Measurements from ENCODE around the gene GPC1. TPM values are rescaled to one million over a fixed set of nuclear protein-coding genes. Genes with fewer than 3 reads are reported as not detected.
A peak's percentile ranks its signal among the peaks of the same experiment; 100 is the strongest.

The GPC1 gene
- total and polyA plus RNA-seq, 4 donors: 28.0 to 66.8 (median 47.5) TPM

DNA sequence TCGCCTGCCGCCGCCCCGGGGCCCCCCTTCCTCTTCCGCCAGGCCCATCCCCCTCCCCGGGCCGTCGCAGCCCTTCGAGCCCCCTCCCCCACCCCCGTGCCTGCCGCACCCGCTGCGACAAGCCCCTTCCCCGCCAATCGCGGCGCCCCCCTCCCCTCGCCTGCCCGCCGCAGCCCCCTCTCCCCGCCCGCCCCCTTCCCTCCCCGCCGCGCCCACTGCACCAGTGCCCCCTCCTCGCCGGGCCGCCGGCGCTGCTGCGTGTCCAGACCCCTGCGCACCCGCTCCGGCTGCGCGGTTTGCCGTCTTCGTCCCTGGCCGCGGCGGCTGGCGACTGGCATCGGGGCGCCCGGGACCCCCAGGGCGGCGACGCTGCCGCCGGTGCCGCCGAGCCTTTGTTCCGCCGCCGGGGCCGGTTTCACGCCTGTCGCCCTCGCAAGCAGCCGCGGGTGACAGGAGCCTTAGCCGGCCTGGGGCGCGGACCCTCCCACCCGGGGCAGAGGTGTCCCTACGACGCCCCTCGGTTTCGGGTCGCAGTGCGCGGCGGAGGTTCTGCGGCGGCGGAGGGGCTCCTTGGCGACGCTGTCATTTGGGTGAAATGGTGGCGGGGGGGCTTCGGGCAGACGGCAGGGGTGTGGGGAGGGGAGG, 18.1 kb downstream of the GPC1 start:
- intact Hi-C loops (cut with DNase I): no loop called here
- Histone ChIP-seq H3K27me3 (ENCODE audit: control insufficient read depth in 1 of 2, insufficient read depth in 2 of 2, low read length in 1 of 2) (no peaks in the 10 kb centered on the region), H3K27ac (ENCODE audit: low read depth in 1 of 2, low read length in 2 of 2) (no peak overlapping the region), H3K36me3 (ENCODE audit: control insufficient read depth in 1 of 2, insufficient read depth in 2 of 2, low read length in 1 of 2) (no peaks in the 10 kb centered on the region), H3K4me3 (ENCODE audit: low read length in 2 of 2) (no peak overlapping the region), H3K4me1 (ENCODE audit: control insufficient read depth in 1 of 2, insufficient read depth in 2 of 2, low read length in 2 of 2) (no peaks in the 10 kb centered on the region), H3K9me3 (ENCODE audit: control insufficient read depth, low read length) (no peaks in the 10 kb centered on the region)
- 15 to 17% methylated on average over 42 to 81 of the region's 81 CpGs for WGBS, 2 donors
- DNase-seq: peak; percentile 35 to 72
- ATAC-seq (ENCODE audit: low FRiP score): no peak

- DNase-seq (peak in 1 of 2 donors; percentile 45), ATAC-seq (ENCODE audit: low FRiP score) (no peak)
- no peaks in the 10 kb centered on the region for H3K9me3 ChIP-seq (ENCODE audit: control insufficient read depth, low read length)
- no peaks in the 10 kb centered on the region for H3K36me3 ChIP-seq (ENCODE audit: control insufficient read depth in 1 of 2, insufficient read depth in 2 of 2, low read length in 1 of 2)
- no peaks in the 10 kb centered on the region for H3K4me1 ChIP-seq (ENCODE audit: control insufficient read depth in 1 of 2, insufficient read depth in 2 of 2, low read length in 2 of 2)
- H3K27ac ChIP-seq (ENCODE audit: low read depth in 1 of 2, low read length in 2 of 2): no peak overlapping the region
- no peaks in the 10 kb centered on the region for H3K27me3 ChIP-seq (ENCODE audit: control insufficient read depth in 1 of 2, insufficient read depth in 2 of 2, low read length in 1 of 2)
- intact Hi-C loops (cut with DNase I): no loop called here
- H3K4me3 ChIP-seq (ENCODE audit: low read length in 2 of 2): no peak overlapping the region
- WGBS, 2 donors: 74 to 75% methylated on average over 35 of the region's 35 CpGs
Observed at GRCh38 chr2:240454106-240454901, 18.8 kb downstream of the GPC1 start.

DNA sequence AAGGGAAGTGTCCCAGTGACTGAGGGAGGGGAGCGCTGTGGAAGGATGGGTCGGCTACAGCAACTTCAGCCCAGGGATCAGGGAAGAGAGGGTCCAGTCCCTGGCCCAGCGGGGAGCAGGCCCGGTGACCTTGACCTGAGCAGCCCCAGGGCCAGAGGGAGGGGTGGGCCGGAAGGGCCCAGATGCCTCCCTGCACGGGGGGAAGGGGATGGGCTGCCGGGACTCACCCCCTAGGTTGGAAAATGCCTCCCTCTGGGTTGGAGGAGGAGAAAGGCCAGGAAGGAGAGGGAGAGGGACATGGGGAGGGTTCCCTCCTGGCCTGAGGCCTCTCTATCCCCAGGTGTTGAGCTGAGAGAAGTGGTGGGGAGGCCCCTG, 19.8 kb downstream of the GPC1 start:
- Histone ChIP-seq H3K9me3 (ENCODE audit: control insufficient read depth, low read length) (no peaks in the 10 kb centered on the region), H3K4me1 (ENCODE audit: control insufficient read depth in 1 of 2, insufficient read depth in 2 of 2, low read length in 2 of 2) (no peaks in the 10 kb centered on the region), H3K36me3 (ENCODE audit: control insufficient read depth in 1 of 2, insufficient read depth in 2 of 2, low read length in 1 of 2) (no peaks in the 10 kb centered on the region), H3K4me3 (ENCODE audit: low read length in 2 of 2) (no peak overlapping the region), H3K27me3 (ENCODE audit: control insufficient read depth in 1 of 2, insufficient read depth in 2 of 2, low read length in 1 of 2) (no peaks in the 10 kb centered on the region), H3K27ac (ENCODE audit: low read depth in 1 of 2, low read length in 2 of 2) (no peak overlapping the region)
- intact Hi-C loops (cut with DNase I): no loop called here
- 88% methylated on average over 7 of the region's 7 CpGs for WGBS, 2 donors
- no peak for ATAC-seq (ENCODE audit: low FRiP score)
- DNase-seq: peak in 1 of 2 donors; percentile 32

DNA sequence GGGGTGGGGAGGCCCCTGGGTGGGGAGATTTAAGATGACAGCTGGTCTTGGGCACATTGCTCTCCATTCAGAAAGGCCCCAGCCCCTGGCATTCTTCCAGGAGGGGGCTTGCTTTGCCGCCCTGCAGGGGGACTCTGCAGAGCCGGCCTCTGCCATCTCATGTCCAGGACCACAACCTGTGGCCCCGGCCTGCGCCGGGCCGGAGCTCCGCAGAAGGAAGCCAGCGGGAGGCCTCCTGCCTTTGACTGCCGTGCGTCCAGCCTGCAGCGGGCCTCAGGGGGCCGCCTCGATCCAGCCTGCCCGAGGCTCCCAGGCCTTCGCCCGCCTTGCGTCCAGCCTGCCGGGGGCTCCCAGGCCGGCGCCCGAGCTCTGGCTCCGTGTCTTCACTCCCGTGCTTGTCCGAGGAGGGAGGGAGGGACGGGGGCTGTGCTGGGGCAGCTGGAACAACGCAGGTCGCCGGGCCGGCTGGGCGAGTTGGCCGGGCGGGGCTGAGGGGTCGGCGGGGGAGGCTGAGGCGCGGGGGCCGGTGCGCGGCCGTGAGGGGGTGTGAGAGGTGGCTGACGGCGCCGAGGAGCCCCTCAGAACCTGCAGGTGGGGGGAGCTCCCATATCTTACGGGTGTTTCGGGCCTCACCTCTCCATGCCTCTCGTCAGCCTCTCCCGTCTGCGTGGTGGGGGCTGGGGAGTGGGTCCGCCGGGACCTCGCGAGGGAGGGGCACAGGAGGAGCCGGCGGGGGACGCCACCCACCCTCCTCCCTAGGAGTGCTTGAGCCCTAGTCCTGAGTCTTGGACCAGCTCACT, 20.4 kb downstream of the GPC1 start:
- Histone ChIP-seq H3K36me3 (ENCODE audit: control insufficient read depth in 1 of 2, insufficient read depth in 2 of 2, low read length in 1 of 2) (no peaks in the 10 kb centered on the region), H3K27ac (ENCODE audit: low read depth in 1 of 2, low read length in 2 of 2) (no peak overlapping the region), H3K9me3 (ENCODE audit: control insufficient read depth, low read length) (no peaks in the 10 kb centered on the region), H3K27me3 (ENCODE audit: control insufficient read depth in 1 of 2, insufficient read depth in 2 of 2, low read length in 1 of 2) (no peaks in the 10 kb centered on the region), H3K4me3 (ENCODE audit: low read length in 2 of 2) (no peak overlapping the region), H3K4me1 (ENCODE audit: control insufficient read depth in 1 of 2, insufficient read depth in 2 of 2, low read length in 2 of 2) (no peaks in the 10 kb centered on the region)
- DNase-seq (peak in 1 of 2 donors; percentile 42), ATAC-seq (ENCODE audit: low FRiP score) (no peak)
- 76 to 77% methylated on average over 33 to 55 of the region's 55 CpGs for WGBS, 2 donors
- intact Hi-C loops (cut with DNase I): no loop called here

- DNase-seq: peak in 1 of 2 donors; percentile 39
- ATAC-seq (ENCODE audit: low FRiP score): no peak
- Histone ChIP-seq H3K4me3 (ENCODE audit: low read length in 2 of 2) (no peak overlapping the region), H3K27me3 (ENCODE audit: control insufficient read depth in 1 of 2, insufficient read depth in 2 of 2, low read length in 1 of 2) (no peaks in the 10 kb centered on the region), H3K4me1 (ENCODE audit: control insufficient read depth in 1 of 2, insufficient read depth in 2 of 2, low read length in 2 of 2) (no peaks in the 10 kb centered on the region), H3K27ac (ENCODE audit: low read depth in 1 of 2, low read length in 2 of 2) (no peak overlapping the region), H3K36me3 (ENCODE audit: control insufficient read depth in 1 of 2, insufficient read depth in 2 of 2, low read length in 1 of 2) (no peaks in the 10 kb centered on the region), H3K9me3 (ENCODE audit: control insufficient read depth, low read length) (no peaks in the 10 kb centered on the region)
- 67 to 68% methylated on average over 17 of the region's 17 CpGs for whole genome bisulfite sequencing, 2 donors
- intact Hi-C loops (cut with DNase I): no loop called here
Observed at GRCh38 chr2:240456447-240457222, 21.2 kb downstream of the GPC1 start.

DNA sequence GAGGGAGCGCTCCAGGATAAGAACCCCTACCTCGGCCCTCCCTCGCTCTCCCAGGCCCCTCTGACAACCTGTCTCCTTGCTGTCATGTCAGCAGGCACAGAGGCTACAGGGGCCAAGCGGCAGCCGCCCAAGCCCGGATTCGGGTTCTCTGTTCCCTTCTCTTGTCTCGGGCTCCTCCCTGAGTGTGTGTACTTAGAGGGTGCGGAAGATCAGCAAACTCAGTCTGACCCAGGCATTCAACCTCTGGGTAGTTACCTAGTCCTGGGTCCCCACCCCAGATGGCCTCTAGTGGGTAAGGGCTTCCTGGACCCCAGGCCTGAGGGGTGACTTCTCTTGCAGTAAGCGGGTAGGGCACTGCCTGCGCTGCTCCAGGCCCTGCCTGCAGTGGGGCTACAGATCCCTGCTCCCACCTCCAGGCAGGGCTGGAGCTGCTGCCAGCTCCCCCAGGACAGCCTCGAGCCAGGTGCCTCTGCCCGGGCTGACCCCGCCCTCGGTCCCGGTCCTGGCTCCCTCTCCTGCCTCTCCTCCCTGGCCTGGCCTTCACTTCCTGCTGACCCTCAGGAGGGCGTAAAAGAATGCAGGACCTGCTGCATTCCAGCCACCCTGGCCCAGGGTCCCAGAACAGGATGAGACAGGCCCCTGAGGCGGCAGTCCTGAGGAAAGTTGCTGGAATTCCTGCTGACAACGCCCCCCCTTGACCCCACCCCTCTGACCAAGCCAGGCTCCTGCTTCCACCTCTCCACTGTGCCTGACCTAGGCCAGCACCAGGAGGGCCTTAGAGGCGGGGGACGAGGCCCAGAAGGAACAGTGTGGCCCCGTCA, 22.0 kb downstream of the GPC1 start:
- Histone ChIP-seq H3K27me3 (ENCODE audit: control insufficient read depth in 1 of 2, insufficient read depth in 2 of 2, low read length in 1 of 2) (no peaks in the 10 kb centered on the region), H3K4me3 (ENCODE audit: low read length in 2 of 2) (no peak overlapping the region), H3K27ac (ENCODE audit: low read depth in 1 of 2, low read length in 2 of 2) (no peak overlapping the region), H3K9me3 (ENCODE audit: control insufficient read depth, low read length) (no peaks in the 10 kb centered on the region), H3K36me3 (ENCODE audit: control insufficient read depth in 1 of 2, insufficient read depth in 2 of 2, low read length in 1 of 2) (no peaks in the 10 kb centered on the region), H3K4me1 (ENCODE audit: control insufficient read depth in 1 of 2, insufficient read depth in 2 of 2, low read length in 2 of 2) (no peaks in the 10 kb centered on the region)
- 81 to 86% methylated on average over 20 to 22 of the region's 22 CpGs for WGBS, 2 donors
- ATAC-seq (ENCODE audit: low FRiP score) (no peak), DNase-seq (peak in 1 of 2 donors; percentile 35)
- intact Hi-C loops (cut with DNase I): no loop called here

GRCh38 chr2:240458044-240458899, 22.8 kb downstream of the GPC1 start:
- Histone ChIP-seq H3K36me3 (ENCODE audit: control insufficient read depth in 1 of 2, insufficient read depth in 2 of 2, low read length in 1 of 2) (no peaks in the 10 kb centered on the region), H3K4me3 (ENCODE audit: low read length in 2 of 2) (no peak overlapping the region), H3K4me1 (ENCODE audit: control insufficient read depth in 1 of 2, insufficient read depth in 2 of 2, low read length in 2 of 2) (no peaks in the 10 kb centered on the region), H3K27me3 (ENCODE audit: control insufficient read depth in 1 of 2, insufficient read depth in 2 of 2, low read length in 1 of 2) (no peaks in the 10 kb centered on the region), H3K9me3 (ENCODE audit: control insufficient read depth, low read length) (no peaks in the 10 kb centered on the region), H3K27ac (ENCODE audit: low read depth in 1 of 2, low read length in 2 of 2) (no peak overlapping the region)
- 80 to 83% methylated on average over 16 of the region's 16 CpGs for WGBS, 2 donors
- DNase-seq (peak; percentile 36 to 61), ATAC-seq (ENCODE audit: low FRiP score) (no peak)
- intact Hi-C loops (cut with DNase I): no loop called here
